OCI-LY1 (cell line): ENCODE measurements around the gene TRIM7.
A peak's percentile ranks its signal among the peaks of the same experiment; 100 is the strongest.

ENCODE experiments used
- H2AFZ ChIP-seq: fragments of 200-600 bp; sonication (generic), shearing (Covaris generic); 2 replicates; pipeline ENCODE4 v1.6.0; 2014; ENCODE audit warnings: antibody characterized with exemption, mild to moderate bottlenecking, low read length
- H3F3A ChIP-seq: fragments of 200-600 bp; sonication (generic), shearing (Covaris generic); 2 replicates; pipeline ENCODE4 v1.6.0; 2014; ENCODE audit warnings: mild to moderate bottlenecking, antibody characterized with exemption, low read length, moderate library complexity; ENCODE audit not compliant: insufficient read depth
- H3K27ac ChIP-seq: fragments of 200-600 bp; sonication (generic); 2 replicates; pipeline ENCODE4 v1.5.1; 2014; ENCODE audit warnings: low read length, mixed run types, mild to moderate bottlenecking, low read depth; ENCODE audit not compliant: poor library complexity, severe bottlenecking
- H3K27me3 ChIP-seq: fragments of 200-600 bp; sonication (generic); 2 replicates; pipeline ENCODE4 v1.6.0; 2014; ENCODE audit warnings: antibody characterized with exemption, mild to moderate bottlenecking, low read length, moderate library complexity; ENCODE audit not compliant: insufficient read depth
- H3K36me3 ChIP-seq: fragments of 200-600 bp; sonication (generic); 2 replicates; pipeline ENCODE4 v1.6.1; 2014; ENCODE audit warnings: mild to moderate bottlenecking, antibody characterized with exemption, low read length, moderate library complexity, mixed read lengths; ENCODE audit not compliant: insufficient read depth
- H3K4me1 ChIP-seq: fragments of 200-600 bp; sonication (generic); 2 replicates; pipeline ENCODE4 v1.5.1; 2014; ENCODE audit warnings: mild to moderate bottlenecking, low read length, moderate library complexity; ENCODE audit not compliant: insufficient read depth, severe bottlenecking
- H3K4me2 ChIP-seq: fragments of 200-600 bp; sonication (generic), shearing (Covaris generic); 2 replicates; pipeline ENCODE4 v1.6.1; 2014; ENCODE audit warnings: low read length
- H3K4me3 ChIP-seq: fragments of 200-600 bp; sonication (generic); 2 replicates; pipeline ENCODE4 v1.5.1; 2014; ENCODE audit warnings: low read length, low read depth, mild to moderate bottlenecking, mixed read lengths; ENCODE audit not compliant: poor library complexity, severe bottlenecking
- H3K79me2 ChIP-seq: fragments of 200-600 bp; shearing (Covaris generic); 2 replicates; pipeline ENCODE4 v1.6.1; 2016; ENCODE audit warnings: mixed run types, low read length, mixed read lengths; ENCODE audit not compliant: insufficient read depth
- H3K9ac ChIP-seq: fragments of 200-600 bp; sonication (generic), shearing (Covaris generic); 2 replicates; pipeline ENCODE4 v1.6.1; 2014; ENCODE audit warnings: mild to moderate bottlenecking, low read length, mixed read lengths
- H3K9me2 ChIP-seq: fragments of 200-600 bp; sonication (generic), shearing (Covaris generic); 2 replicates; pipeline ENCODE4 v1.6.1; 2014; ENCODE audit warnings: low read depth, mild to moderate bottlenecking, low read length, mixed read lengths
- H3K9me3 ChIP-seq: fragments of 200-600 bp; shearing (Covaris generic); 2 replicates; pipeline ENCODE4 v1.6.1; 2014; ENCODE audit warnings: low read length, mixed read lengths
- H4K20me1 ChIP-seq: fragments of 200-600 bp; sonication (generic), shearing (Covaris generic); 2 replicates; pipeline ENCODE4 v1.6.0; 2016; ENCODE audit warnings: mild to moderate bottlenecking, low read length; ENCODE audit not compliant: insufficient read depth
- CTCF ChIP-seq: fragments of 200-600 bp; sonication (generic), shearing (Covaris generic); IDR thresholded peaks from 2 replicates; pipeline ENCODE4 v1.5.1; 2017; ENCODE audit warnings: mild to moderate bottlenecking, antibody characterized with exemption, low read length, moderate library complexity, mixed read lengths
- EZH2 ChIP-seq: fragments of 200-600 bp; sonication (generic), shearing (Covaris generic); IDR thresholded peaks from 2 replicates; pipeline ENCODE4 v1.8.0; 2017; ENCODE audit warnings: borderline replicate concordance, mixed run types, mild to moderate bottlenecking, antibody characterized with exemption, low read length, moderate library complexity, mixed read lengths

Gene TRIM7

GRCh38 chr5:181233801-181234454 is 28.9 kb upstream of the TRIM7 start:
- H3K4me1 ChIP-seq: peaks cover 30% of the 10 kb centered on the region
- H3F3A ChIP-seq: peaks cover 27% of the 10 kb centered on the region
- no peaks in the 10 kb centered on the region for H3K9me3 ChIP-seq
- H3K36me3 ChIP-seq: peaks cover 86% of the 10 kb centered on the region
- H3K4me2 ChIP-seq: no peak overlapping the region
- TF ChIP-seq EZH2: no peak
- TF ChIP-seq CTCF: no peak
- no peak overlapping the region for H3K9ac ChIP-seq
- no peaks in the 10 kb centered on the region for H3K79me2 ChIP-seq
- peak overlapping the region; percentile 16 for H3K27ac ChIP-seq
- no peaks in the 10 kb centered on the region for H3K27me3 ChIP-seq
- no peaks in the 10 kb centered on the region for H3K9me2 ChIP-seq
- no peak overlapping the region for H3K4me3 ChIP-seq
- H4K20me1 ChIP-seq: no peaks in the 10 kb centered on the region
- no peak overlapping the region for H2AFZ ChIP-seq

- H3F3A ChIP-seq: peaks cover 25% of the 10 kb centered on the region
- no peak overlapping the region for H3K9ac ChIP-seq
- H3K79me2 ChIP-seq: no peaks in the 10 kb centered on the region
- no peaks in the 10 kb centered on the region for H3K9me3 ChIP-seq
- no peak overlapping the region for H2AFZ ChIP-seq
- no peak overlapping the region for H3K4me2 ChIP-seq
- no peak for TF ChIP-seq CTCF
- no peak for TF ChIP-seq EZH2
- H4K20me1 ChIP-seq: no peaks in the 10 kb centered on the region
- no peak overlapping the region for H3K4me3 ChIP-seq
- H3K4me1 ChIP-seq: peaks cover 30% of the 10 kb centered on the region
- no peaks in the 10 kb centered on the region for H3K9me2 ChIP-seq
- peak overlapping the region; percentile 16 for H3K27ac ChIP-seq
- no peaks in the 10 kb centered on the region for H3K27me3 ChIP-seq
- H3K36me3 ChIP-seq: peaks cover 79% of the 10 kb centered on the region
Measured at GRCh38 chr5:181233088-181233800, 28.2 kb upstream of the TRIM7 start.

- no peak overlapping the region for H3K4me3 ChIP-seq
- H2AFZ ChIP-seq: no peak overlapping the region
- no peaks in the 10 kb centered on the region for H3K79me2 ChIP-seq
- peaks cover 78% of the 10 kb centered on the region for H3K36me3 ChIP-seq
- H3K4me2 ChIP-seq: no peak overlapping the region
- H3K9me3 ChIP-seq: no peaks in the 10 kb centered on the region
- H3K27me3 ChIP-seq: no peaks in the 10 kb centered on the region
- no peaks in the 10 kb centered on the region for H3K9me2 ChIP-seq
- H3K27ac ChIP-seq: no peak overlapping the region
- H3K9ac ChIP-seq: no peak overlapping the region
- peaks cover 20% of the 10 kb centered on the region for H3F3A ChIP-seq
- TF ChIP-seq CTCF (no peak), EZH2 (no peak)
- H3K4me1 ChIP-seq: peaks cover 30% of the 10 kb centered on the region
- no peaks in the 10 kb centered on the region for H4K20me1 ChIP-seq
Measured at GRCh38 chr5:181232593-181232992, 27.6 kb upstream of the TRIM7 start.
